HUDEP-2 (cell line): ENCODE results near the gene TRIM49D1.
"Not testable (repeated sequence)": the region's sequence is repeated elsewhere in the genome, so short reads cannot be mapped to it uniquely, and the experiment has no call there.

Experiments
- DNase-seq, 76 experiments: peaks; one replicate each; lab custom pipeline; 2025; ENCODE audit not compliant: unreplicated experiment in 76 of 76; lab: John Stamatoyannopoulos, UW

TRIM49D1 gene, protein sequence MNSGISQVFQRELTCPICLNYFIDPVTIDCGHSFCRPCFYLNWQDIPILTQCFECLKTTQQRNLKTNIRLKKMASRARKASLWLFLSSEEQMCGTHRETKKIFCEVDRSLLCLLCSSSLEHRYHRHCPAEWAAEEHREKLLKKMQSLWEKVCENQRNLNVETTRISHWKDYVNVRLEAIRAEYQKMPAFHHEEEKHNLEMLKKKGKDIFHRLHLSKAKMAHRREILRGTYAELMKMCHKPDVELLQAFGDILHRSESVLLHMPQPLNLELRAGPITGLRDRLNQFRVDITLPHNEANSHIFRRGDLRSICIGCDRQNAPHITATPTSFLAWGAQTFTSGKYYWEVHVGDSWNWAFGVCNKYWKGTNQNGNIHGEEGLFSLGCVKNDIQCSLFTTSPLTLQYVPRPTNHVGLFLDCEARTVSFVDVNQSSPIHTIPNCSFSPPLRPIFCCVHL

DNA sequence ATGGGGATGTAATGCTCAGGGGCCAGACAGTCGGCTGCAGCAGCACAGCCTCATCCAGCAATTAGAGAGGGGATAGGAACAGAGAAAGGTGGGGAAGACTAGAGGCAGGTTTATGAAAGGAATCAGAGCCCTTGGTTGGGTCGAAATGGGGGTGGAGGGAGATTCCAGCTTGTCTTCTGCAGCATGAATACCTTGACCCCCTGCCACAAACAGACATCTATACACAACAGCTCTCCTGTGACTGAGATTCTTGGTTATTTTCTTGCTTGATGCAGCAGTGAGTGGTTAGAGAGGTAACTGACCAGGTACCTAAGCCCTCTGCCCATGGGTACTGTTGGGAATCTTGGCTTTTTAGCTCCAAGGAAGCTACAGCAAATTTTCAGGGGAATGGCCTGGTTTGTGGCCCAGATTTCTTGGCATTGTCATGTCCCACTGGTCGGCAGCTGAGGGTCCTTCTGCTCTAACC is at the start of gene TRIM49D1:
TSS of gene TRIM49D1 (minus strand) at position 51 of the 466 bp plus-strand sequence. CDS start 4,535 bp downstream, outside the sequence.
- no peak for DNase-seq

DNA sequence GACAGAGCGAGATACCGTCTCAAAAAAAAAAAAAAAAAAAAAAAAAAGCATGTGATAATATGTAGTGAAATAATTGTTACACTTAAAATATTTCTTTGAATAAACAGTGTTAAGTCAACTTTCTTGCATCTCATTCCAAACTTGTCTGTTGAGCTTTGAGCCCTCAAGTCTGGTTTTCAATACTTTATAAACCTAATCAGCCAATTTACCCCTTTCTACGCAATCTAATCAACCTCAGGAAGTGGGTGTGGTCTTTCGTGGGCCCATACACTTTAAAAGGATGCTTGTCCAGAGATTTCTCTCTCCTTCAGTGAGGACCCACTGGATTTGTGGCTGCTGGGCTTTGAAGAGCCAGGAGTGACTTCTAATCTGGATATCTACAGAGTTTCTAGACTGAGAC is 43.7 kb upstream of the TRIM49D1 start, which contains the start of gene TRIM64:
TSS of gene TRIM64 (plus strand) at position 301 of the 400 bp plus-strand sequence. CDS start 2,467 bp downstream, outside the sequence.
- not testable (repeated sequence) for DNase-seq

DNA sequence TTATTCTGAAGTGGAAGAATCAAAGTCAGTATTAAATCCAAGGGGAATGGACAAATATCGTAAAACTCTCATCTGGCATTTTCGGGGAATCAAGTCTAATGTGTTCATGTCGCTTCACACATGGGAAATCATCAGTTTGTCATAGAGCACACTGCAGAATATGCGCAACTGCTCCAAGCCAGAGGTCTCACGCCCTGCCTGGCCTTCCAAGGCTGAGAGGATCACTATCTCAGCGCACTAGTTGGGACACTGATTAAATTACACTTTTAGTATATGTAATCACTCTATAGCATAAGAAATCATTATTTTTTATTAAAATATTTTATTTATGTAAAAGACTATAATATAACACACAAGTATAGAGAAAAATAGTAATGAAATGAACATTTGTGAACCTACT is 38.8 kb upstream of the TRIM49D1 start:
- not testable (repeated sequence) for DNase-seq

DNA sequence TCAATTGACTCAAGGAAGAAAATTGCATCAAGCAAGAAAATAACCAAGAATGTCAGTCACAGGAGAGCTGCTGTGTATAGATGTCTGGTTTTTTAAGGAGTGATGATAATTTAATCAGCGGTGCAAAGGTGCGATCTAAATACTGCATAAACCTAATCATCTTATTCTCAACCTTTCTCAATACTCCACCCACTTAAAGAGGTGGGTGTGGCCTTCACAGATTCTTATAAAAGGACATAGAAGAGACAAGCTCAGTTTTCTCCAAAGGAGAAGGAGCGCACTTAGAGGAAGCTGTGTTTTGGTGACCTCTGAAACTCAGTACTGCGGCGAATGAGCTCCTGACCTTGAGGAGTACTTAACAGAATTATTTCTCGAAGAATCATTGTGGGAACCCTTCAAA is 1.7 kb upstream of the TRIM49D1 start, which contains the start of gene TRIM49D2:
TSS of gene TRIM49D2 (plus strand) at position 301 of the 400 bp plus-strand sequence. CDS start 2,698 bp downstream, outside the sequence.
- DNase-seq: not testable (repeated sequence)

DNA sequence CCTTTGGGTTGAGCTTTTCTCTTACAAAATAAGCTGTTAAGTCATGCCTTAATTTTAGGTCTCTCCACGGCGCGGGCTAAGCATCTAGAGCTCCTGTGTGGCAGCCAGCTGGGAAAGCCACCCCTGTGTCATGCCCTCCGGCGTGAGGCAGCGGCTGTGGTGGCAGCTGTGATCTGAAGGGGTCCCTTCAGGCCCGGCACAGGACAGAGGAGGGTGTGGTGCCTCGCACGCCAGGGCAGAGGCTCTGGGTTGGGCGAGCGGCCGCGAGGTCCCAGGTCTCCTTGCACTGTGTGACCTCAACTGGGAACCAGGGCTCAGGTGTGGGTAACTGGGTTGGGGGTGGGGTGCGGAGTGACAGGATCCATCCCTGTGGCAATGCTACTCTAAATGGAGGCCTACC is 21.2 kb downstream of the TRIM49D1 start:
- not testable (repeated sequence) for DNase-seq

DNA sequence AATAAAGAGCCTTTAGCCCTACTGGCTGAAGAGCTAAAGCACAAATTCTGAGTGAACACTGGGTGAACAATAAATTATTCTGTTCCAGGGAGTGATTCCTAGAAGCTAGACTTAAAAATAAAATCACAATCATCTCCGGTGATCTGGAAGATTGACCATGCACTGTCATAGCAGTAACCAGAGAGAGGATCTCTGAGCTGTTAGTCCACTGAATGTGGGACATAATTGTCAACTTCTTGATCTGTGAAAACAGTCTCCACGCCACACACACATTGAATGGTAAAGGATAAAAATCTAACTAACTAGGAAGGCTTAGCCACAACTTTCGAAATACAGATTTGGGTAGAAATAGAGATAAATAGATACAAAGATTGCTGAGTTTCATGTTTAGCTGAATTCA is 28.8 kb downstream of the TRIM49D1 start:
- DNase-seq: not testable (repeated sequence)

DNA sequence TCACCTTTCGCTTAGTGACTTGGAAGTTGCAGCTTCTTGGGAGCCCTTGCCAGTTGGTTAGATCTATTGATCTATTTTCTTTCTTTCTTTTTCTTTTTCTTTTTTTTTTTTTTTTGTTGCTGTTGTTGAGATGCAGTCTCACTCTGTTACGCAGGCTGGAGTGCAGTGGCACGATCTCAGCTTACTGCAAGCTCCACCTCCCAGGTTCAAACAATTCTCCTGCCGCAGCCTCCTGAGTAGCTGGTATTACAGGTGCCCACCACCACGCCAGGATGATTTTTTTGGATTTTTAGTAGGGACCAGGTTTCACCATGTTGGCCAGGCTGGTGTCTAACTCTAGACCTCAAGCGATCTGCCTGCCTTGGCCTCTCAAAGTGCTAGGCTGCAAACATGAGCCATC is 44.5 kb downstream of the TRIM49D1 start:
- not testable (repeated sequence) for DNase-seq

DNA sequence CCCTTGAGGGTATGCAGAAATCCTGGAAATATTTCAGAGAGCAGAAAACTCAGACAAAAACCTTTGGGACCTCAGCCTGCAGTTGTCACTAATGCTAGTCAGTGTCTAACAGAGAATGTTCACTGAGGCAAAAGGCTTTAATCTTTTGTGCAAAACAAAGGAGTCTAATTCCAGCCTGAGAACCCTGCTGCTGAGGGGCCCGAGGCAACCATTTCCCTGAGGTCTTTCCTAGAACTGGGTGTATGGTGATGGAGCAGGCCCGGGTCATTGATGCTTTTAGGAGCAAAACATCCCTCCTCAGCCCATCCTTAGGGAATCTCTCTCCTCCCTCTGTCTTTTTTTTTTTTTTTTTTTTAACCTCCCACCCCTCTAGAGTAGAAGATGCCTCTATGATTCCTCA is 49.5 kb downstream of the TRIM49D1 start:
- not testable (repeated sequence) for DNase-seq

DNA sequence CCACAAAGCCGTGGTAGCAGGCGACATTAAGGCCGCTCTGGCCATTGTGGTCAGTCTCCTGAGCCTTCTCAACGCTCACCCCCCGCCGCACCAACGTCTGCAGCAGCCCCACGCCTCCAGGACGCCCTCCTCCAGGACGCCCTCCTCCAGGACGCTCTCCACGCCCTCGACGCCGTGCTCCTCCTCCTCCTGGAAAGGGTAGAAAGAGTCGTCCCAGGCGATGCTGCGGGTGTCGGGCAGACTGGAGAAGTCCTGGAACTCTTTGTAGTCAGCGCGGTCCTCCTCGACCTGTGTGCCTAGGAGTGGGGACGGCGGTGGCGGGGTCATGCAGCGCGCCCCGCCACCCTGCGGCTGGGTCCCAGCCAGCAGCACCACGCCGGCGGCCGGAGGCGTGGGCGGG is 56.8 kb downstream of the TRIM49D1 start:
- DNase-seq: not testable (repeated sequence)

DNA sequence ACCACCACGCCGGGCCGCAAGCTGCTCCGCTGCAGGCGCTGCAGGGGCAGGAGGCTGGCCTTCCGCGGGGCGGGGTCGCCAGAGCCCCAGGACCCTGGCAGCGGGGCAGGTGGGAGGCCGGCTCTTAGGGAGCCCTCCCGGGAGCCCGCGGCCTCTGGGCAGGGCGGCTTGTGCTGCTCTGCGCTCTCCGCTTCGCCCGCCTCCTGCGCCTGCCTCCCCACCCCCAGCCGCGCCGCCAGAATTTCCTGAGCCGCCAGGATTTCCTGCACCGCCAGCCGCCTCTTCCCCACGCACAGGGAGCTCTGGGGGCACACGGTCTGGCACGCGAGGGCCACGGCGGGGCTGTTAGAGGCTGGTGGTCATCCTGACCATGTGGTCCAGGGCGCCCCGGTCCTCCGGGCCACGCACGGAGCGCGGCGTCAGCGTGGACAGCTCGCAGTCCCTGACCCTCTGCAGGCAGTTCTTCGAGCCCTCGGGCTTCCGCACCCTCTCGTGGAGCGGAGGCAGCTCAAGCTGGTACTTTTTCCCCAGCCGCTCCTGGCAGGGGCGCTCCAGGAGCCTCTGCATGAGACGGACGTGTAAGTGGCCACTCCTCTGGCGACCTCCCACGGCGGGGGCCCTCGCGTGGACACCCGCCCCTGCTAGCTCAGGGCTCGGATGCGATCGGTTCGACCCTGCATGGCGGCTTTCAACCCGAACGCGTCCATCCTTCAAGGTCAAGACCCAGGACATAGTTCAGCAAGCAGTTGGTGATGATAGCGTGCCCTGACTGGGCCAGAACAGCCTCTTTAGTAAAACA is 57.9 kb downstream of the TRIM49D1 start:
- not testable (repeated sequence) for DNase-seq
